AG04449 (cell line): ENCODE results near the gene CRACDL.

Experiments used
- CTCF ChIA-PET: fragments of 350-600 bp; formaldehyde crosslinking; extraction: SDS; loops from one replicate; lab custom pipeline; 2021; ENCODE audit warnings: antibody characterized with exemption; lab: Yijun Ruan, JAX
- POLR2A ChIA-PET: fragments of 400-600, 350-600 bp; formaldehyde crosslinking; extraction: SDS; loops from one replicate; lab custom pipeline; 2020; ENCODE audit warnings: antibody characterized with exemption, inconsistent platforms; lab: Yijun Ruan, JAX
- DNase-seq: peaks from one replicate; pipeline ENCODE4 v3.0.0-alpha.2; 2010; ENCODE audit warnings: low read depth, low spot score
- H3K4me3 ChIP-seq: 2 replicates; pipeline ENCODE4 v1.5.1; 2011; ENCODE audit warnings: low read depth, mild to moderate bottlenecking, control low read depth, low read length
- CTCF ChIP-seq: IDR thresholded peaks from one replicate; pipeline ENCODE4 v1.5.1; 2011; ENCODE audit warnings: mild to moderate bottlenecking, moderate library complexity, low read length, control low read depth, inconsistent platforms; ENCODE audit not compliant: insufficient read depth; ENCODE audit errors: missing control alignments

Gene CRACDL

GRCh38 chr2:98801921-98802321 lies 134.1 kb downstream of the CRACDL start:
- no peak for DNase-seq
- H3K4me3 ChIP-seq: no peak overlapping the region
- CTCF ChIA-PET: no interaction called here
- no peak for TF ChIP-seq CTCF
- POLR2A ChIA-PET: no interaction called here

GRCh38 chr2:98801286-98801685 lies 134.7 kb downstream of the CRACDL start:
- ChIA-PET POLR2A (no interaction called here), CTCF (no interaction called here)
- no peak overlapping the region for H3K4me3 ChIP-seq
- DNase-seq: no peak
- TF ChIP-seq CTCF: no peak

- ChIA-PET CTCF (no interaction called here), POLR2A (no interaction called here)
Measured at GRCh38 chr2:98800330-98801064, 135.5 kb downstream of the CRACDL start.

GRCh38 chr2:98799375-98800329 lies 136.4 kb downstream of the CRACDL start:
- DNase-seq: no peak
- H3K4me3 ChIP-seq: no peak overlapping the region
- CTCF ChIA-PET: no interaction called here
- no peak for TF ChIP-seq CTCF
- POLR2A ChIA-PET: no interaction called here

More at GRCh38 chr2:98800330-98801064, 135.5 kb downstream of the CRACDL start:
- no peak overlapping the region for H3K4me3 ChIP-seq
- no peak for DNase-seq
- no peak for TF ChIP-seq CTCF

- ChIA-PET CTCF (no interaction called here), POLR2A (no interaction called here)
- no peak for DNase-seq
- TF ChIP-seq CTCF: no peak
- no peak overlapping the region for H3K4me3 ChIP-seq
Measured at GRCh38 chr2:98796775-98797544, 139.1 kb downstream of the CRACDL start.
